RWPE1 (cell line): ENCODE data around the gene PI16.

Experiments used
- CTCF ChIA-PET: fragments of 350-600 bp; sonication (Branson Sonifier 250); formaldehyde crosslinking; extraction: SDS; loops from one replicate; lab custom pipeline; 2021; lab: Yijun Ruan, JAX
- POLR2A ChIA-PET: fragments of 400-600 bp; formaldehyde crosslinking; extraction: SDS; loops from one replicate; lab custom pipeline; 2020; ENCODE audit warnings: antibody characterized with exemption; ENCODE audit not compliant: low non-redundant PET; lab: Yijun Ruan, JAX
- DNase-seq: peaks from one replicate; pipeline ENCODE4 v3.0.0; 2012; ENCODE audit warnings: low spot score
- H3K27ac ChIP-seq: fragments of 450-650 bp; 2 replicates; pipeline ENCODE4 v1.5.1; 2017
- TF ChIP-seq, protein P1 (sequence below): fragments of 450-650 bp; conservative IDR thresholded peaks from 2 replicates; pipeline ENCODE4 v1.5.1; 2017; ENCODE audit warnings: low read depth, mild to moderate bottlenecking

Gene PI16

GRCh38 chr6:36983538-36983937 is 29.0 kb downstream of the PI16 start:
- H3K27ac ChIP-seq: no peak overlapping the region
- TF ChIP-seq, protein P1, sequence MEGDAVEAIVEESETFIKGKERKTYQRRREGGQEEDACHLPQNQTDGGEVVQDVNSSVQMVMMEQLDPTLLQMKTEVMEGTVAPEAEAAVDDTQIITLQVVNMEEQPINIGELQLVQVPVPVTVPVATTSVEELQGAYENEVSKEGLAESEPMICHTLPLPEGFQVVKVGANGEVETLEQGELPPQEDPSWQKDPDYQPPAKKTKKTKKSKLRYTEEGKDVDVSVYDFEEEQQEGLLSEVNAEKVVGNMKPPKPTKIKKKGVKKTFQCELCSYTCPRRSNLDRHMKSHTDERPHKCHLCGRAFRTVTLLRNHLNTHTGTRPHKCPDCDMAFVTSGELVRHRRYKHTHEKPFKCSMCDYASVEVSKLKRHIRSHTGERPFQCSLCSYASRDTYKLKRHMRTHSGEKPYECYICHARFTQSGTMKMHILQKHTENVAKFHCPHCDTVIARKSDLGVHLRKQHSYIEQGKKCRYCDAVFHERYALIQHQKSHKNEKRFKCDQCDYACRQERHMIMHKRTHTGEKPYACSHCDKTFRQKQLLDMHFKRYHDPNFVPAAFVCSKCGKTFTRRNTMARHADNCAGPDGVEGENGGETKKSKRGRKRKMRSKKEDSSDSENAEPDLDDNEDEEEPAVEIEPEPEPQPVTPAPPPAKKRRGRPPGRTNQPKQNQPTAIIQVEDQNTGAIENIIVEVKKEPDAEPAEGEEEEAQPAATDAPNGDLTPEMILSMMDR: no peak
- no peak for DNase-seq
- POLR2A ChIA-PET: no interaction called here
- CTCF ChIA-PET: no interaction called here

DNA sequence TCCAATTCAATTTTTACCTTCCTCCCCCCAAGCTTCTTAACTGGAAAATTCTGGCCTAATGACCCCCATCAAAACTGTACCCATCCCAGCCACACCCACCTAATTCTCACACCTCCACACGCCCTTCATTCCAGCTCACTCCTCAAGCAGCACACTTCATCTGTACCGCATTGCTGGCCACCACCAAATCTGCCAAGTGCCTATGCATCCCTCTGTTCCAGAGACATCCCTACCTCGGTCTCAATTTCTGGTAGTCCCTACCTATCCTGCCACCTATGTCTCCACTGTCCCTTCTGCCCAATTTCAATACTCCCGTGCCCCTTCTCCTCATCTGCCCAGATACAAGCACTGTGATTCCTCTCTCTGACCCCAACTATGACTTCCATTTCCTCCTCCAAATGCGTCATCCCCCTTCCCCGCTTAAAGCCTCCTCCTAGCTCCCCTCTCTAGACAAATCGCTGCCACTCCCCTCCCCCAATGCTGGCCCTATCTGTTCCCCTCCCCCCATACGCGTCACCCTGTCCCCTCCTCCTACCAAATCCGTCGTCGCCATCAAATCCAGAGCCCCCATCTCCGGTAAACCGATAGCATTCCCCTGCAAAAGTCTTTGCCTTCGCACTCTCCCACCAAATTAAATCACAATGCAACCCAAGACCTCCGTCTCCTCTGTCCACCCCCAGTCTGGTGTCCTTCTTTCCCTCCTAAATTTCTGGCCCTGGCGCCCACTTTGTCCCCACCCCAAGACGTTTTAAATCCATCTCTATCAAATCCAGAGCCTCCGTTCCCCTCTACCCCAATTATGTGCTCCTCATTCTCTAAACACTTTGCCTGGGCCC is 30.3 kb downstream of the PI16 start:
- POLR2A ChIA-PET: interaction anchor here (0.5 kb wide), 1 partner anchor 178 kb away, joined by 6 read pairs; no protein-coding TSS in a partner anchor
- DNase-seq: no peak
- CTCF ChIA-PET: interaction anchor here (0.9 kb wide), 2 partner anchors 66 to 99 kb away, joined by 3 read pairs; partner anchors contain the start of gene C6orf89
- H3K27ac ChIP-seq: peak overlapping the region; percentile 80
- TF ChIP-seq, protein P1: no peak

GRCh38 chr6:36985417-36985807 is 30.9 kb downstream of the PI16 start:
- DNase-seq: no peak
- TF ChIP-seq, protein P1: no peak
- H3K27ac ChIP-seq: peak overlapping the region; percentile 80
- ChIA-PET POLR2A (interaction anchor here (0.6 to 1.1 kb wide), 2 partner anchors 17 to 109 kb away, joined by 3 to 4 read pairs; no protein-coding TSS in a partner anchor), CTCF (interaction anchor here (0.9 to 1.5 kb wide), 3 partner anchors 16 to 66 kb away, joined by 3 to 9 read pairs (median 4); no protein-coding TSS in a partner anchor)

DNA sequence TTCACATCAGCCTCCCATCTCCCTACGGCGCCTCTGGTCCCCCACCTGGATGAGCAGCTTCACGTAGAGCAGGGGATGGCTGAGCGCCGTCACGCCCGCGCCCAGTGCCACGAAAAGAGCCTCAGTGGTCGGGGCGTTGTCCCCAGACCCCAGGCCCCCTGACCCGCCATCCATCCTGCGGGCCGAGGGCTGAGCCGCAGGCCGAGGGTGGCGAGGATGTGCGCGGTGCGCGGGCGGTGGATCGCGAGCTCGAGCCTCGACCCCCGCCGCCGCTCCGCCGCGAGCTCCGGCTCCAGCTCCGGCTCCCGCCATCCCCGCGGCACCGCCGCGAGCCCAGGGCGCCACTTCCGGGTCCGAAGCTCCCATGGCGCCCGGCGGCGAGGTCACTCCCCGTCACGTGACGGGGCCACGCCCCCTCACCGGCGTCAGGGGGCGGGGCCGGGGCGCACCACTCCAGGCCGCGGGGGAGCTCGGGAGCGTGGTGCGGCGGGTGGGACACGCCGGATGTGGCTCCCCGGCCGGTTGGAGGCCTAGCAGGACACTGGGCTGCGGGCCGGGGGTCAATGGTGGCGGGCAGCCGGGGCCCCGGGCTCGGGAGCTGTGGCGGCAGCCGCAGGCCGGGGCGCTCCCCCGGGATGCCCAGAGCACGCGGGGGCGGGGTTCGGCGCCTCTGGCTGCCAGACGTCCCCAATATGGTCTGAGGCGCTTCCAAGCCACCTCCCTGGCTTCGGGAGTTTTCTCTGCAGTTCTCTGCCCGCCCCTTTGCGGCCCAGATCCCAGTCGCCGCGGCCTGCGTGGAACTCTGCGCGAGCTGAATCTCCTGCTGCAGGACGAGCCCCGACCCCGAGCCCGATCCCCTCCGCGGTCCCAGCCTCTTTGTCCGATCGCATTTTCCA is 31.5 kb downstream of the PI16 start, which contains the start of gene MTCH1:
MTCH1 (minus strand) TSS at position 389 of the 896 bp plus-strand sequence; CDS start at position 366, 23 bp downstream.
- peak within 1 kb of the TSS; percentile 80 for H3K27ac ChIP-seq
- POLR2A ChIA-PET: interaction anchor here (0.6 to 1.2 kb wide), 4 partner anchors 13 to 109 kb away, joined by 3 to 4 read pairs (median 3); no protein-coding TSS in a partner anchor
- CTCF ChIA-PET: interaction anchor here (0.8 to 1.5 kb wide), 4 partner anchors 15 to 65 kb away, joined by 3 to 9 read pairs (median 4); no protein-coding TSS in a partner anchor
- DNase-seq: peak; percentile 93
- TF ChIP-seq, protein P1: no peak

DNA sequence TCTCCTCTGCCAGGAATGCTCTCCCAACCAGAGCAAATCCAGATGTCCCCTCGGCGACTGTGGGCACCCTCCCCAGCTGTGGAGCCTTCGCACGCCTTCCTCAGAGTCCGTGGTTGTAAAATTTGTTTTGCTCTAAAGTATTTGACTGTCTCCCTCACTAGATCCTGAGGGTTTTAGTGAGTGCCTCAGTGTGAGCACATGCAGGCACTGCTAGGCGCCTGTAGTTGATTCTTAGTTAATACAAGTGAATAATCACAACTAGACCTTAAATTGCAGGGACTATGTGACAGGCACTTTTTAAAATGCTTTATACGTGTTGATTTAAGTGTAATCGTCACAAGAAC is 32.1 kb downstream of the PI16 start:
- TF ChIP-seq, protein P1: no peak
- peak overlapping the region; percentile 80 for H3K27ac ChIP-seq
- ChIA-PET POLR2A (interaction anchor here (1.0 to 1.2 kb wide), 3 partner anchors 12 to 27 kb away, joined by 3 read pairs; no protein-coding TSS in a partner anchor), CTCF (interaction anchor here (0.8 to 1.5 kb wide), 2 partner anchors 31 to 53 kb away, joined by 3 to 9 read pairs; no protein-coding TSS in a partner anchor)
- DNase-seq: no peak
